ENCODE measurements around the gene PDE7B.

Gene PDE7B

DNA sequence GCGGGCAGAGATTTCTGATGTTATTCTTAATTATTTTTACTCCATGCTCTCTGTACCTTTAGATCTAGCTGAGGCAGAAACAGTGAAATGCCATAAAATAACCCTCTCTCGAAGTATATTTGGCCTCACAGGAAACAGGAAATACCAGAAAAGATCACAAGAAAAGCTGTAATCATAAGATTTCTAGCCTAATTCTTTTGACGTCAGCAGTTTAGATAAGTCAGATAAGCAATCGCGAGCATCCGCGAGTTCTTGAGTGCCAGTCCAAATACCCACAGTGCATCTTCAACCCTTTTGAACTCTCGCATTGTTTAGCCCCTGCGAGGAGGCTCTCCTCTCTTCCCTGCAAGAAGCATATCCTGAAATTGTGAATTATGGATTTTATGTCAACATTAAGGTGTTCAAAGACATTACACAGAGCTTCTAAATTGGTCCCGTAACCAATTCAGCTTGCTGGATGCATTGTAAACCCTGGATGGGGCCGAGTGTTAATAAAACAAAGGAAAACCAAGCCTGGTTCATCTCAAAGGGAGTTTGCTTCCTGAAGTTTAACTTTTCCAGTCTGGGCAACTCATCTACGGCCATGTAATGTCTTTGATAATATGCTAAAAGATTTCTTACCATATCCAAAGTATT, 199.8 kb downstream of the PDE7B start:
- TF ChIP-seq, protein P1, sequence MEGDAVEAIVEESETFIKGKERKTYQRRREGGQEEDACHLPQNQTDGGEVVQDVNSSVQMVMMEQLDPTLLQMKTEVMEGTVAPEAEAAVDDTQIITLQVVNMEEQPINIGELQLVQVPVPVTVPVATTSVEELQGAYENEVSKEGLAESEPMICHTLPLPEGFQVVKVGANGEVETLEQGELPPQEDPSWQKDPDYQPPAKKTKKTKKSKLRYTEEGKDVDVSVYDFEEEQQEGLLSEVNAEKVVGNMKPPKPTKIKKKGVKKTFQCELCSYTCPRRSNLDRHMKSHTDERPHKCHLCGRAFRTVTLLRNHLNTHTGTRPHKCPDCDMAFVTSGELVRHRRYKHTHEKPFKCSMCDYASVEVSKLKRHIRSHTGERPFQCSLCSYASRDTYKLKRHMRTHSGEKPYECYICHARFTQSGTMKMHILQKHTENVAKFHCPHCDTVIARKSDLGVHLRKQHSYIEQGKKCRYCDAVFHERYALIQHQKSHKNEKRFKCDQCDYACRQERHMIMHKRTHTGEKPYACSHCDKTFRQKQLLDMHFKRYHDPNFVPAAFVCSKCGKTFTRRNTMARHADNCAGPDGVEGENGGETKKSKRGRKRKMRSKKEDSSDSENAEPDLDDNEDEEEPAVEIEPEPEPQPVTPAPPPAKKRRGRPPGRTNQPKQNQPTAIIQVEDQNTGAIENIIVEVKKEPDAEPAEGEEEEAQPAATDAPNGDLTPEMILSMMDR (IDR thresholded peaks at IDR 0.05; ENCODE audit: control insufficient read depth, insufficient read depth, low read depth, low read length, missing control alignments), result no peak
- no peak for DNase-seq (ENCODE audit: low read depth)
- H3K4me3 ChIP-seq (ENCODE audit: control insufficient read depth, low read depth, low read length), result no peak overlapping the region

DNA sequence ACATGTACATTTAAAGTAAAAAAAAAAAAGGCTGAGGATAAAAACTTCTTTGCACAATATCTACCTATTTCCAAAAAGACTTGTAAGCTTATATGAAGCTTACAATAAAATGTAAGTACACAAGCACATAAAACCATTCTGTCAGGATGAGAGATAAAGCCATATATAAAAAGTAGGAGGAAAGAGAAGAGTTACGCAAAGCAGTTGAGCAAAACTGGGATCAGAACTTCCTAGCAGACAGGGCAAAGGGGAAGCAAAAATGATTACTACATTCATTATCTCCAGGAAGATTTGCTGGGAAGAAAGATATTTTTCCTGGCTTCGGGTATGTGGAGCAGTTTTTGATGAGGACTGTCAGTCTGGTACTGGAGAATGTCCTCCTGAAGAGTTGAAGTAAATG, 200.5 kb downstream of the PDE7B start:
- no peak overlapping the region for H3K4me3 ChIP-seq (ENCODE audit: control insufficient read depth, low read depth, low read length)
- TF ChIP-seq, protein P1 (IDR thresholded peaks at IDR 0.05; ENCODE audit: control insufficient read depth, insufficient read depth, low read depth, low read length, missing control alignments), result no peak
- no peak for DNase-seq (ENCODE audit: low read depth)

DNA sequence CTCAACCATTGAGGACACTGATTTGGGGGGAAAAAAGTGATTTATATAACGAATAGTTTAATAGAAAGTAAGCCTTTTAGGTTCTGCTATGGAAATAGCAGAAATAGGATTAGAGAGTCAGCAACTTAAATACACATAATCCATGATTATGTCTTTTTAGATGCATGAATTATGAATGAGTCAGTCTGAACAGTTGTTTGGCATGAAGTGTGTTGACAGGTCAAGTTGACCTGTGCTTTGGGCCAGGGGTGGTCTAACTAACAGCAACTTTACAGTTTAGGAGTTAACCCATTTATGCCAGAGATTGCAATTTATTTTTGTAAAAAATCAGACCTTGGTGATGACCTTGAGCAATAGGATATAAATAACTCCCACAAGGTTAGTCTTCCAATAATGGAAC, 207.4 kb downstream of the PDE7B start:
- DNase-seq (ENCODE audit: low read depth), result no peak
- H3K4me3 ChIP-seq (ENCODE audit: control insufficient read depth, low read depth, low read length), result no peak overlapping the region
- TF ChIP-seq, protein P1 (IDR thresholded peaks at IDR 0.05; ENCODE audit: control insufficient read depth, insufficient read depth, low read depth, low read length, missing control alignments), result no peak

DNA sequence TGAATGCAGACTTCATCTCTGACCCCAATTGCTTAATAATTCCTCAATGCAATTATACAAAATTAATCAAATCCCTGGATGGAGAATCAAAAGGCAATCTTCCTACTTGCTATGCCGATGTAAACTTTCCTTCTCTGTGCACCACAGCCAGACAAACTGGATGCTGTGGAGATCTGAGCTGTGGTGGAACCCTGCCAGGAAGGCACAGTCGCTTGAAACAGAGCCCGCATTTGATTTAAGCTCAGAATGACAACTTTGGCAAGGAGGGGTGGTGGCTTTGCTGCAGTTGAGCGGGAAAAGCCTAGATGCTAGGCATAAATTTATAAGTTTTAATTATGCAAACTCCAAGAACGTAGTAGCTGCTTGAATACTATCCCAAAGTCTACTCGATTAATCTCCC, 207.8 kb downstream of the PDE7B start:
- TF ChIP-seq, protein P1 (IDR thresholded peaks at IDR 0.05; ENCODE audit: control insufficient read depth, insufficient read depth, low read depth, low read length, missing control alignments), result no peak

DNA sequence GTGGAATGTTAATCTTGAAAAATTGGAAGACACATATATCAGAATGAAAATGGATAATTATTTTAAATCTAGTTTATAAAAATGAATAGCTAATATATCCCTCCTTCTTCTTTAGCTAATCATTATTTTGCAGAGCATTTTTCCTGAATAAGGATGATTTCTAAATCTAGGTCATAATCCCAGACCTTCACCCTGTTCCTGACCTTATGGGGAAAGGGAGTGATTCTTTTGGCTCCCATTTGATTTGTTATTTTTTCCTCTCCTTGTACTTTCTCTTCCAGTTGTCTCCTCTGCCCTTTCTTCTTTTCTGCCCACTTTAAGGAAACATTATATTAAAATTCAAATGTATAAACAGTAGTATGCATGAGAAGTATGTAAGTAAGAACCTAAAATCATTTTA, 208.6 kb downstream of the PDE7B start:
- TF ChIP-seq, protein P1 (IDR thresholded peaks at IDR 0.05; ENCODE audit: control insufficient read depth, insufficient read depth, low read depth, low read length, missing control alignments), result no peak
- H3K4me3 ChIP-seq (ENCODE audit: control insufficient read depth, low read depth, low read length), result no peak overlapping the region
- no peak for DNase-seq (ENCODE audit: low read depth)

More for the DNA sequence above, 207.8 kb downstream of the PDE7B start:
- no peak overlapping the region for H3K4me3 ChIP-seq (ENCODE audit: control insufficient read depth, low read depth, low read length)
- no peak for DNase-seq (ENCODE audit: low read depth)

DNA sequence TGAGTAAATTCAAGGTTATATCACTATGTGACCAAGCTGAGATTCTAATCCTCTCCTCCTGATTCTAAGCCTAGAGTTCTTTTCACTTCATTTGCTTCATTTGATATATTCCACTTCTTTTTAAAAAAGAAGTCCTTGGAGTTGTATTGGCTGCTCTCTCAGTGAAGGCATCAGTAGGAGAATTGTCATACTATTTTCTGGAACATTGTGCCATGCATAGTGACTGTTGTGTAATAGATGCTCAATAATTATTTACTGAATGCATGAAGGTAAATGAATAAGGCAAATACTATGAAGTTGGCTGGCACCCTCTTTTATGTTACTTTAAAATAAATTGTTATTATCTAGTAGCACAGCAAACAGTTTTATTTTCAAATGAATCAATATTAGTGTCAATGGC, 209.3 kb downstream of the PDE7B start:
- no peak for DNase-seq (ENCODE audit: low read depth)
- H3K4me3 ChIP-seq (ENCODE audit: control insufficient read depth, low read depth, low read length), result no peak overlapping the region
- TF ChIP-seq, protein P1 (IDR thresholded peaks at IDR 0.05; ENCODE audit: control insufficient read depth, insufficient read depth, low read depth, low read length, missing control alignments), result no peak

All from AG09309 (cell line).